T follicular helper cell (primary cell): ENCODE results near the gene FBXO17.
A peak's percentile ranks its signal among the peaks of the same experiment; 100 is the strongest.
"Not testable (repeated sequence)": the region's sequence is repeated elsewhere in the genome, so short reads cannot be mapped to it uniquely, and the experiment has no call there.

Source experiments
- DNase-seq: peaks from one replicate; pipeline ENCODE4 v3.0.0-alpha.2; 2020; ENCODE audit warnings: low read depth

Gene FBXO17

GRCh38 chr19:38942471-38943181, 32.9 kb downstream of the FBXO17 start:
- no peak for DNase-seq

GRCh38 chr19:38941979-38942378, 33.6 kb downstream of the FBXO17 start:
- DNase-seq: no peak

GRCh38 chr19:38941466-38941865, 34.1 kb downstream of the FBXO17 start:
- not testable (repeated sequence) for DNase-seq

GRCh38 chr19:38939957-38940356, 35.6 kb downstream of the FBXO17 start:
- no peak for DNase-seq

- DNase-seq: no peak
Observed at GRCh38 chr19:38933544-38933943, 42.0 kb downstream of the FBXO17 start.

GRCh38 chr19:38932425-38933179, 42.9 kb downstream of the FBXO17 start:
- no peak for DNase-seq

- no peak for DNase-seq
Observed at GRCh38 chr19:38931521-38931793, 44.1 kb downstream of the FBXO17 start.

- DNase-seq: peak; percentile 98
Observed at GRCh38 chr19:38930776-38931520, 44.6 kb downstream of the FBXO17 start, which contains the start of gene MRPS12. Gene MRPS12, plus strand, starts transcription at chr19:38930944. Its CDS starts 351 bp downstream, at chr19:38931295.

- DNase-seq: peak; percentile 88
Observed at GRCh38 chr19:38929929-38930775, 45.4 kb downstream of the FBXO17 start, which contains the start of gene SARS2. Gene SARS2, minus strand, starts transcription at chr19:38930763. Its CDS starts 27 bp downstream, at chr19:38930736.

GRCh38 chr19:38928391-38929001, 47.0 kb downstream of the FBXO17 start:
- no peak for DNase-seq

- DNase-seq: no peak
Observed at GRCh38 chr19:38924388-38924787, 51.2 kb downstream of the FBXO17 start.

GRCh38 chr19:38922482-38922881, 53.1 kb downstream of the FBXO17 start:
- no peak for DNase-seq

- DNase-seq: no peak
Observed at GRCh38 chr19:38921420-38922274, 53.9 kb downstream of the FBXO17 start.

- no peak for DNase-seq
Observed at GRCh38 chr19:38920602-38921419, 54.7 kb downstream of the FBXO17 start.

GRCh38 chr19:38919837-38920601, 55.5 kb downstream of the FBXO17 start:
- no peak for DNase-seq

- no peak for DNase-seq
Observed at GRCh38 chr19:38918526-38918925, 57.0 kb downstream of the FBXO17 start.

GRCh38 chr19:38917921-38918491, 57.5 kb downstream of the FBXO17 start:
- DNase-seq: no peak

GRCh38 chr19:38917516-38917915, 58.0 kb downstream of the FBXO17 start:
- DNase-seq: no peak
